Esophagus muscularis mucosa (tissue), 4 donors: Measurements from ENCODE around the gene SLC30A1. TPM values are rescaled to one million over a fixed set of nuclear protein-coding genes. Genes with fewer than 3 reads are reported as not detected.

Experiments
- DNase-seq: peaks from one replicate; pipeline ENCODE4 v3.0.0-alpha.2; 2017; ENCODE audit errors: extremely low spot score
- H3K27ac ChIP-seq, 4 donors: fragments of 200-600 bp; sonication (generic); replicated peaks in 1 of 4; 1 replicate in 3 of 4; 2 replicates in 1 of 4; pipeline ENCODE4 v1.5.1; 2016 to 2019; ENCODE audit warnings: mild to moderate bottlenecking in 1 of 4
- H3K27me3 ChIP-seq, 4 donors: fragments of 200-600 bp; sonication (generic); one replicate each; pipeline versions ENCODE4 v1.5.1 to v1.6.0; 2016 to 2019
- H3K36me3 ChIP-seq, 4 donors: fragments of 200-600 bp; sonication (generic); one replicate each; pipeline ENCODE4 v1.5.1; 2016 to 2019
- H3K4me1 ChIP-seq, 4 donors: fragments of 200-600 bp; sonication (generic); one replicate each; pipeline ENCODE4 v1.5.1; 2016 to 2019
- H3K4me3 ChIP-seq, 4 donors: fragments of 200-600 bp; sonication (generic); 1 replicate in 2 of 4; 2 replicates in 2 of 4; pipeline ENCODE4 v1.5.1; 2016 to 2019; ENCODE audit warnings: mild to moderate bottlenecking in 4 of 4, moderate library complexity in 1 of 4
- H3K9me3 ChIP-seq, 4 donors: fragments of 200-600 bp; sonication (generic); 1 replicate in 3 of 4; 2 replicates in 1 of 4; pipeline ENCODE4 v1.5.1; 2016 to 2019
- EP300 ChIP-seq: sonication (generic); formaldehyde crosslinking; IDR thresholded peaks from one replicate; pipeline ENCODE4 v1.6.1; 2017; ENCODE audit warnings: antibody characterized with exemption
- POLR2A ChIP-seq: fragments of 450-650 bp; IDR thresholded peaks from one replicate; pipeline ENCODE4 v1.6.1; 2017; ENCODE audit warnings: antibody characterized with exemption, moderate library complexity, mild to moderate bottlenecking, low read depth
- POLR2AphosphoS5 ChIP-seq, 2 donors: sonication (generic); formaldehyde crosslinking; IDR thresholded peaks; one replicate each; pipeline ENCODE4 v1.6.1; 2017; ENCODE audit warnings: antibody characterized with exemption in 2 of 2
- WGBS: methylation state at CpG from one replicate; pipeline ENCODE4 v1.1.5; 2018; 5-methylcytosine and 5-hydroxymethylcytosine counted together
- intact Hi-C: fragments of 100-400 bp; cut with DNase I; formaldehyde crosslinking; loops from one replicate; pipeline ENCODE4 v1.15.1; 2023
- total RNA-seq, 4 donors: library from RNA; depleted of rRNA; stranded (reverse); fragments of >200 nt; gene quantifications; one replicate each; pipeline versions ENCODE4 v1.1.0 to v1.2.1, GENCODE V29; 2016
- TF ChIP-seq, protein P1 (sequence below), 3 experiments: fragments of 200-600 bp in 2 of 3; fragments of 450-650 bp in 1 of 3; sonication (generic) in 2 of 3; IDR thresholded peaks; one replicate each; pipeline ENCODE4 v1.5.1; 2017 to 2019; ENCODE audit warnings: antibody characterized with exemption in 3 of 3, mild to moderate bottlenecking in 2 of 3, moderate library complexity in 1 of 3

SLC30A1 gene
- total RNA-seq, 4 donors from 2014 or later, result 7.5 to 10.6 (median 10.2) TPM

- intact Hi-C loops, result no loop called here
- WGBS, result 84% methylated on average over 6 of the region's 6 CpGs
- Histone ChIP-seq H3K27me3 (no peaks in the 10 kb centered on the region), H3K9me3 (no peaks in the 10 kb centered on the region), H3K27ac (no peak overlapping the region), H3K4me1 (peaks cover 16 to 34% (median 23%) of the 10 kb centered on the region in 4 donors), H3K4me3 (no peak overlapping the region), H3K36me3 (no peaks in the 10 kb centered on the region)
- no peak for TF ChIP-seq POLR2AphosphoS5 (IDR thresholded peaks at IDR 0.05)
- TF ChIP-seq EP300, result no peak
- no peak for TF ChIP-seq POLR2A
- no peak for DNase-seq
Measured at GRCh38 chr1:211607754-211608473, 29.0 kb upstream of the SLC30A1 start.

DNA sequence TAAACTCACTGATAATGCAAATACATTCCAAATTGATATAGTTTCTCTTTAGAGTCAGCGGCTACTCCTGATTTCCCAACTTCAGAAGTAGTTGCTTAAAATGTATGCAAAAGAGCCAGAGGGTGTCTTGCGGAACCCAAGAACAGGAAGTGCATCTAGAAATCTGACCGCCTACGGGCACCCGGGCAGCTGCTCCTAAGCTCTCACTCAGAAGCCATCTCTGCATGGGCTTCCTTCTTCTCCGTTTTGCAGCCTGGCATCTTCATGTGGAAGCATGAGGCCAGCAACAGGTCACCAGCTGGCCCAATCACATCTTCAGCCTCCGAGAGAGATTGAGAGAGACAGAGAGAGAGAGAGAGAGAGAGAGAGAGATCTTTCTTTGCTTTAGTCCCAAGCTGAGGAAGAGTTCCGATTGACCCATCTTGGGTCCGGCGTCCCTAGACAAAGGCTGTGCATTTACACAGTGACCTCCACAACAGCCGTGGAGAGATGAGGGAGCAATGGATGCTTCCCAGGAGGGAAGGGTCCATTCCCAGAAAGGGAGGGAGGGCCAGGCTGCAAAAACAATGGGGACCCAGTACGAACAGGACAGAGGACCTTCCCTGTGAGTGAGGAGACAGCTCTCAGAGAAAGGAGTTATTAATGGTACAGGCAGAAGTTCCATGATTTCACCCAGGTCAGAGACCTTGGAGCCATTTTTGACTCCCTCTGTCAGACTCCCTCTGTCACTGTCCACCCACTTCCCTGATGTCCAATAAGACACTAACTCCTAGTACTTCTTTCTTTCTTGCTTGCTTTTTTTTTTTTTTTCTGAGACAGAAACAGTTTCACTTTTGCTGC lies 28.2 kb upstream of the SLC30A1 start:
- TF ChIP-seq POLR2A, result no peak
- 79% methylated on average over 12 of the region's 12 CpGs for whole genome bisulfite sequencing
- intact Hi-C loops, result no loop called here
- no peaks in the 10 kb centered on the region for H3K27me3 ChIP-seq
- peaks cover 13 to 31% (median 20%) of the 10 kb centered on the region in 4 donors for H3K4me1 ChIP-seq
- no peaks in the 10 kb centered on the region for H3K9me3 ChIP-seq
- DNase-seq, result no peak
- H3K27ac ChIP-seq, result peak overlapping the region in 1 of 4 donors; percentile 53
- H3K4me3 ChIP-seq, result peak overlapping the region in 3 of 4 donors; percentile 5 to 38 (median 15)
- H3K36me3 ChIP-seq, result no peaks in the 10 kb centered on the region

DNA sequence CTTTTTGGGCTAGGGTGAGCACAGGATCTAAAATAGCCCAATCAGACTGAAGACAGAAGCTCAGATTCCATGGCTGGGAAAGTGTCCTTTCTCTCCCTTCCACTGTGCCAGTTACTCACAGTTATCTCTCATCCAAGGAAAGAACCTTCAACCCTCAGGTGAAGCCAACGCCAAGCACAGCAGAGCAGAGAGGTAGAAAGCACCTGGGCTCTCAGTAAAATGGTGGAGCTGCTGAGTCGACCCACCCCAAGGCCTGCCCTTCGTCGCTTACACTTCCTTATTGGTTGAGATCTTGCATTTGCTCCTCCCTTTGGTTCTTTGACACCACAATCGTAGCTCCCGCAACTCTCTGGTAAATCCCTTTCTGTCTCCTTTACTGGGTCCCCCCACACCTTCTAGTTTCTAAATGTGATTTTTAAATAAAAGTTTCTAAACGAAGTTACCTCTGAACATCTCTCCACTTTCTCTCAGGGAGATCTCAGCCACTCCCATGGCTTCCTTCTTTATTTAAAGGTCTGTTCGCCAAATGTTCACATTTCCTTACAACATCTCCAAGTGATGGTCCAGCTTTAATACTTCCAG lies 27.5 kb upstream of the SLC30A1 start:
- intact Hi-C loops, result no loop called here
- H3K36me3 ChIP-seq, result no peaks in the 10 kb centered on the region
- H3K4me1 ChIP-seq, result peaks cover 9 to 25% (median 13%) of the 10 kb centered on the region in 4 donors
- no peaks in the 10 kb centered on the region for H3K9me3 ChIP-seq
- peak overlapping the region in 3 of 4 donors; percentile 5 to 38 (median 15) for H3K4me3 ChIP-seq
- H3K27me3 ChIP-seq, result no peaks in the 10 kb centered on the region
- WGBS, result 88% methylated on average over 8 of the region's 8 CpGs
- H3K27ac ChIP-seq, result peak overlapping the region in 1 of 4 donors; percentile 23
- TF ChIP-seq POLR2AphosphoS5 (IDR thresholded peaks at IDR 0.05), result no peak
- TF ChIP-seq, protein P1, sequence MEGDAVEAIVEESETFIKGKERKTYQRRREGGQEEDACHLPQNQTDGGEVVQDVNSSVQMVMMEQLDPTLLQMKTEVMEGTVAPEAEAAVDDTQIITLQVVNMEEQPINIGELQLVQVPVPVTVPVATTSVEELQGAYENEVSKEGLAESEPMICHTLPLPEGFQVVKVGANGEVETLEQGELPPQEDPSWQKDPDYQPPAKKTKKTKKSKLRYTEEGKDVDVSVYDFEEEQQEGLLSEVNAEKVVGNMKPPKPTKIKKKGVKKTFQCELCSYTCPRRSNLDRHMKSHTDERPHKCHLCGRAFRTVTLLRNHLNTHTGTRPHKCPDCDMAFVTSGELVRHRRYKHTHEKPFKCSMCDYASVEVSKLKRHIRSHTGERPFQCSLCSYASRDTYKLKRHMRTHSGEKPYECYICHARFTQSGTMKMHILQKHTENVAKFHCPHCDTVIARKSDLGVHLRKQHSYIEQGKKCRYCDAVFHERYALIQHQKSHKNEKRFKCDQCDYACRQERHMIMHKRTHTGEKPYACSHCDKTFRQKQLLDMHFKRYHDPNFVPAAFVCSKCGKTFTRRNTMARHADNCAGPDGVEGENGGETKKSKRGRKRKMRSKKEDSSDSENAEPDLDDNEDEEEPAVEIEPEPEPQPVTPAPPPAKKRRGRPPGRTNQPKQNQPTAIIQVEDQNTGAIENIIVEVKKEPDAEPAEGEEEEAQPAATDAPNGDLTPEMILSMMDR (IDR thresholded peaks at IDR 0.05), result no peak
- no peak for TF ChIP-seq POLR2A
- TF ChIP-seq EP300, result no peak
- DNase-seq, result no peak

- TF ChIP-seq EP300 (no peak), POLR2A (no peak), POLR2AphosphoS5 (IDR thresholded peaks at IDR 0.05) (no peak)
- TF ChIP-seq, protein P1 (IDR thresholded peaks at IDR 0.05), result no peak
- Histone ChIP-seq H3K27ac (no peak overlapping the region), H3K27me3 (no peaks in the 10 kb centered on the region), H3K9me3 (no peaks in the 10 kb centered on the region), H3K36me3 (no peaks in the 10 kb centered on the region), H3K4me3 (peak overlapping the region in 3 of 4 donors; percentile 5 to 34 (median 15)), H3K4me1 (peaks cover 2 to 18% (median 6%) of the 10 kb centered on the region in 4 donors)
- WGBS, result 91% methylated on average over 11 of the region's 11 CpGs
- intact Hi-C loops, result no loop called here
- DNase-seq, result no peak
Measured at GRCh38 chr1:211605603-211606331, 26.8 kb upstream of the SLC30A1 start.

GRCh38 chr1:211605034-211605433 lies 26.1 kb upstream of the SLC30A1 start:
- no peak for DNase-seq
- Histone ChIP-seq H3K4me3 (no peak overlapping the region), H3K27ac (no peak overlapping the region), H3K27me3 (no peaks in the 10 kb centered on the region), H3K9me3 (no peaks in the 10 kb centered on the region), H3K36me3 (no peaks in the 10 kb centered on the region), H3K4me1 (peaks cover 0 to 13% (median 2%) of the 10 kb centered on the region in 4 donors)
- WGBS, result 56% methylated on average over 2 of the region's 2 CpGs
- intact Hi-C loops, result no loop called here
- no peak for TF ChIP-seq POLR2AphosphoS5 (IDR thresholded peaks at IDR 0.05)
- TF ChIP-seq, protein P1 (IDR thresholded peaks at IDR 0.05), result no peak
- TF ChIP-seq EP300, result no peak
